CD1c-positive myeloid dendritic cell (primary cell): ENCODE measurements around the gene PKP3.
A peak's percentile ranks its signal among the peaks of the same experiment; 100 is the strongest.

ENCODE experiments used
- DNase-seq: peaks from one replicate; pipeline ENCODE4 v3.0.0-alpha.2; 2016; ENCODE audit errors: extremely low spot score

PKP3 gene

DNA sequence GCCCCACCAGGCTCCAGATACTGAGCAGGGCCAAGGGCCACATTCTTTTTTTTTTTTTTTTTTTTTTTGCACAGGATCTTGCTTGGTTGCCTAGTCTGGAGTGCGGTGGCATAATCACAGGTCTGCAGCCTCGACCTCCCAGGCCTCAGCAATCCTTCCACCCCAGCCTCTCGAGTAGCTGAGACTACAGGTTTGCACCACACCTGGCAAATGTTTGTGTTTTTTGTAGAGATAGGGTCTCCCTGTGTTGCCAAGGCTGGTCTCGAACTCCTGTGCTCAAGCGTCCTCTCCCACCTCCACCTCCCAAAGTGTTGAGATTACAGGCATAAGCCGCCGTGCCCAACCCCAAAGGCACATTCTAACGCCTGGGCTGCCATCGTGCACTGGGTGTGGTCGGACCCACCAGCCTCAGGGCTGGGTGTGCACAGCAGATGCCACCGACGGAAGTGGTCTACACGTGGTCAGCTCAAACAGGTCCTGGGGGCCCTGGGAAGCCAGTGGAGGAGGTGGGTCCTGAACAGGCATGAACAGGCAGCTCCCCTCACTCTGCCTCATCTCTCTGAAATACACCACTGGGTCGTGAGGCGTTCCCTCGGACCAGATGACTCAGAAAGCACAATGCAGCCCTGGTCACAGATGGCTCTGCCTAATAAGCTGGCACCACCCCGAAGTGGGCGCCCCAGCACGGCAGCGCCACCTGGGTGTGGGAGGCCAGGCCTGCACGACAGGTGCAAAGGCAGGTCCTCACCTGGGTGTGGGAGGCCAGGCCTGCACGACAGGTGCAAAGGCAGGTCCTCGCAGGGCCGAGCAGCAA, 29.9 kb upstream of the PKP3 start:
- DNase-seq = peak; percentile 22

DNA sequence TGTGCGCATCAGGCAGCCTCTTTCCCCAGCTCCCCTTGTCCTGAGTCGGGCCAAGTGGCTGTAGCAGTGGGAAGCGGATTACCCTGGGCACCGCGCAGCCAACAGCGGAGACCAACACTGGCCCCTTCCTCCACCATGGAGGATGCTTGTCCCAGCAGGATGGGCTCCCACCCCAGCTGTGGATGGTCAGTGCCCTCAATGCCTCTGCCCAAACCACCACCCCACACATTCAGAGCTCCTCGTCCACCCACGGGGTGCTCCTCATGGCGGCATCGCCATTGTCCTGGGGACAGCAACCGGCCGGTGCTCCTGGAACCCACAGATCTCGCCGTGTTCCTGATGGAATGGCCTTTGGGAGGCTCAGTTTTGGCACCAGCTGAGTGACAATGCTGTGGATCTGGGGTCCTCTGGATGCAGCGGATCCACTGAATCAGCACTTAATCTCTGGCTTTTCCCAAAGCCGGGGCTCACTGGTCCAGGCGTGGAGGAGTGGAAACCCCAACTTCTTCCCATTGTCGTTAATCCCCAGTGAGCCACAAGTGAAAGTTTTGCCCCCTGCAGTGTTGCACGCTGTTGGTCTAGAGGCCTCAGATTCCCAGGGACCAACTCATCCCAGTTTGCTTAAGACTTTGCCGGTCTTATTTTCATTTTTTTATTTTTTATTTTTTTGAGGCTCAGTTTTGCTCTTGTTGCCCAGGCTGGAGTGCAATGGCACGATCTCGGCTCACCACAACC, 28.9 kb upstream of the PKP3 start:
- DNase-seq = no peak

GRCh38 chr11:365831-366230, 28.2 kb upstream of the PKP3 start:
- no peak for DNase-seq

- no peak for DNase-seq
Measured at GRCh38 chr11:367956-368413, 26.0 kb upstream of the PKP3 start.

- no peak for DNase-seq
Measured at GRCh38 chr11:368414-369335, 25.3 kb upstream of the PKP3 start.

DNA sequence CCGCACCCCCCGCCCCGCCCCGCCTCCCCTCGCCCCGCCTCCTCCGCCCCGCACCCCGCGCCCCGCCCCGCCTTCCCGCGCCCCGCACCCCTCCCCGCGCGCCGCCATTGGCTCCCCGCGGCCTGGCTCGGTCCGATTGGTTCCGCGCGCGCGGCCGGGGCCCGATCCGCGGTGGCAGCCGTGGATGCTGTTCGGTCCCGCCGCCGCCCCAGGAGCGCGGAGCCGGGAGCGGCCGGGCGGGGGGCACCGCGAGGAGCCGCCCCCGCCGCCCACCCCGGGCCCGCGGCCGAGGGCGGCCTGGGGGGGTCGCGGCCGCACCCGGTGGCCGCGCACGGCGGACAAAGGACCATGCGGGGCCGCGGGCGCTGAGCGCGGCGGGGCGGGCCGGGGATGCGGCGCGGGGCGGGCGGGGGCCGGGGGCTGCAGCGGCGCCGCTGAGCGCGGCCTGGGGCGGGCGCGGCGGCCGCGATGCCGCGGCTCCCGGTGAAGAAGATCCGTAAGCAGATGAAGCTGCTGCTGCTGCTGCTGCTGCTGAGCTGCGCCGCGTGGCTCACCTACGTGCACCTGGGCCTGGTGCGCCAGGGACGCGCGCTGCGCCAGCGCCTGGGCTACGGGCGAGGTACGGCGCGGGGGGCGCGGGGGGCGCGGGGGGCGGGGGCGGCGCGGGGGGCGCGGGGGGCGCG, 24.5 kb upstream of the PKP3 start, which contains the start of gene B4GALNT4:
Gene B4GALNT4 (plus strand): TSS at position 164 of the 683 bp plus-strand sequence. CDS start 305 bp downstream, at position 469.
- no peak for DNase-seq

DNA sequence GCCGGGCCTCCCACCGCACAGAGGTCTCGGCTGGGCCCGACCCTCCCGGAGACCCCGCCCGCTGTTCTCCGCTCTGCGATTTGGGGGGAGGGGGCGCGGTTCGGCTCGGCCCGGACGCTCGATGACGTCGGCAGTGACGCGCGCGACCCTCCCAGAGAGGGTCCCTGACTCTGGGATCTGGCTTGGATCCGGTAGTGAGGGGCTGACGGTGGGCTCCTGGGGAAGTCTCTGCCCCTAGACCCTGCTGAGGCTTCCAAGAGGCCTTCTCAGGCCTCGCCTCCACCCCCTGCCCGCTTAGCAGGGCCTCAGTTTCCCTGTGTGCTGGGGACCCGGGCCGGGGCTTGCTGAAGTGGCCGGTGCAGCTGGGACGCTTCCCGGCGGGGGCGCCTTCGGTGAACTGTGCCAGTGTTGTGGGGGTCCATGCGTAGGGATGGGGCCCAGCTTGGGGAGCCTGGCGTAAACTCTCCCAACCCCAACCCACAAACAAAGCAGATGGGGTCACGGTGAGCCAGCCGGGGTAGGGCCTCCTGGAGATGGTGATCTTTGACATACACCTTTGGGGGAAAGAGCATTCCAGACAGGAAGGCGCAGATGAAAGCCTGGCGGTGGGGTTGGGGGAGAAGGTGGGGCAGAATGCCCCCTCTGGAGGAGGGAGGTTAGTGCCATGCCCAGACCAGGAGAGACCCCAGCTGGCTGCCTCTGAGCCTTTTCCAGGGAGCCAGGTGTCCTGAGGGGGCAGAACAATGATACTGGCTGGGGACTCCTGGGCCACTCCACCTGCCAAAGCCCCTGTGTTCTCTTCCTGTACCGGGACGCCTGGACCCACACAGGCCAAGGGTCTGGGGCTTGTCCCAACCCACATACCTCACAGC, 23.7 kb upstream of the PKP3 start:
- DNase-seq = no peak

DNA sequence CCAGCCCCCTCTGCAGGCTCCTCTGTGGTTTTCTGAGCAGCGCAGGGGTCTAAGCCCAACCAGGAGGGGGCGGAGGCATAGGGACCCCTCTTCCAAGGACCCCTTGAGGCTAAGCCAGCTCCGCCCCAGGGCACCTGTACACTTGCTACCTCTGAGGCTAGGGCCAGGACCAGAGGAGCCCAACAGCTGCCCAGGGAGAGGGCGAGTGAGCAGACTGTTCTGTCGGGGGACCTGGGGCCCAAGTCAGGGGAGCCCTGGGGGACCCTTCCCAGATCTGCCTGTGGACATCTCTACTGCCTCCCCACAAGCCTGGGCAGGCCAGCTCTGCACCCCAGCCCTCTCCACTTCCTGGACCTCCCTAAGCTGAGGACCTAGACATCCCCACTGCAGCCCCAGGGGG, 23.0 kb upstream of the PKP3 start:
- DNase-seq = no peak

- no peak for DNase-seq
Measured at GRCh38 chr11:371716-372590, 22.1 kb upstream of the PKP3 start.

- no peak for DNase-seq
Measured at GRCh38 chr11:372809-373715, 20.9 kb upstream of the PKP3 start.

- no peak for DNase-seq
Measured at GRCh38 chr11:373716-374551, 20.1 kb upstream of the PKP3 start.

DNA sequence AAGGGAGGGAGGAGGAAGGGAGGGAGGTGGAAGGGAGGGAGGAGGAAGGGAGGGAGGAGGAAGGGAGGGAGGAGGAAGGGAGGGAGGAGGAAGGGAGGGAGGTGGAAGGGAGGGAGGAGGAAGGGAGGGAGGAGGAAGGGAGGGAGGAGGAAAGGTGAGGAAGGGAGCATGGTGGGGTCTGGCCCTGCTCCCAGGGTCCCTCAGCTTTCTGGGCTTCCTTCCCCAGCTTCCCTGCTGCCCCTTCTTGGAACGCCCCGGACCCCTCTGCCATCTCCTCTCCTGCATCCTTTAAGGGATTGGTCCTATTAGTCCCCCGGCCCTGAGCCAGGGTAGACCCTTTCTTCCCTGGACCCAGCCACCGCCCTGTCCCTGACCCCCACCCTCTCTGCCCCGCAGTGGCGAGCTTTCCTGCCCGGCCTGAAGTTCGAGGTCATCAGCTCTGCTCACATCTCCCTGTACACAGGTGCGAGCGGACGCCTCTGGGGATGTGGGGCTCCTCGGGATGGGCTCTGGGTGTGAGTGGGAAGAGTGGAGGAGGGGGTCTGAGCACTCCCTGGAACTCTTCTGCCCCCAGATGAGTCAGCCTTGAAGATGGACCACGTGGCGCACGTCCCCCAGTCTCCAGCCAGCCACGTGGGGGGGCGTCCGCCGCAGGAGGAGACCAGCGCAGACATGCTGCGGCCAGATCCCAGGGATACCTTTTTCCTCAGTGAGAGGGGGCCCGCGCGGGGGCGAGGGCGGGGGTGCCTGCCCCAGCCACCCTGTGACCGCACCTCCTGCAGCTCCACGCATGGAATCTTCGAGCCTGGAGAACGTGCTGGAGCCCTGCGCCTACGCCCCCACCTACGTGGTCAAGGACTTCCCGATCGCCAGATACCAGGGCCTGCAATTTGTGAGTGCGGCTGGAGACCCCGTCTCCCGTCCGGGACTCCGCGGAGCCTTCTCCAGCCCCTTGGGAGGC, 18.7 kb upstream of the PKP3 start:
- DNase-seq = no peak

GRCh38 chr11:376531-377173, 17.4 kb upstream of the PKP3 start:
- DNase-seq = no peak

DNA sequence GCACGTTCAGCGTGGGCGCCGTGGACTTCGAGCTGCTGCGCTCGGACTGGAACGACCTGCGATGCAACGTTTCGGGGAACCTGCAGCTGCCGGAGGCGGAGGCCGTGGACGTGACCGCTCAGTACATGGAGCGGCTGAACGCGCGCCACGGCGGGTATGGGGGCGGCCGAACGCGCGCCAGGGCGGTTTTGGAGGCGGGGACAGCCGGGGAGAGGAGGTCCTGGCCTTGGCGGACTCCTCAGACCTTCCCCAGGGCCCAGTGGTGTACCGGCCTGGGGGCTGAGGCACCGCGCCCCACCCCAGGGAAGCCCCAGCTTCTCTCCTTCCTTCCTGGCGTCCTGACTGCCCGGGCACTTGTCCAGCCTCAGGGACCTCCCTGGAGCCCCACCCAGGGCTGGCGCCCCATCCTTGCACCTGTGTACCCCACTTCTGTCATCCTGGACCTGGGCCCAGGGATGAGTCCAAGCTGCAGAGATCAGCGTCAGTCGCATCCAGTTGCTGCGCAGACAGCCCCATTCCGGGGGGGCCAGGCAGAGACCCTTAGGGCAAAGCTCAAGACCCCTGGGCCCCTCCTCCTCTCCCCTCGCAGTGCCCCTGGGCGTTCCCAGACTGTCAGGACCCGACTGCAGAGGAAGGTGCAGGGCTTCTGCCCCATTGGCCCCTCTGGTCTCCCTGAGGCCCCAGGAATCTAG, 16.7 kb upstream of the PKP3 start:
- no peak for DNase-seq

GRCh38 chr11:377883-378500, 16.0 kb upstream of the PKP3 start:
- DNase-seq = no peak
